Erythroblast (primary cell): Measurements from ENCODE around the gene ADA.
A peak's percentile ranks its signal among the peaks of the same experiment; 100 is the strongest.

Experiments used
- GATA1 ChIP-seq: IDR thresholded peaks from 2 replicates; pipeline ENCODE4 v1.6.1; 2011; ENCODE audit warnings: low read depth, mild to moderate bottlenecking, control low read depth, low read length, moderate library complexity
- POLR2A ChIP-seq: IDR thresholded peaks from 2 replicates; pipeline ENCODE4 v1.6.1; 2011; ENCODE audit warnings: mild to moderate bottlenecking, low read length

DNA sequence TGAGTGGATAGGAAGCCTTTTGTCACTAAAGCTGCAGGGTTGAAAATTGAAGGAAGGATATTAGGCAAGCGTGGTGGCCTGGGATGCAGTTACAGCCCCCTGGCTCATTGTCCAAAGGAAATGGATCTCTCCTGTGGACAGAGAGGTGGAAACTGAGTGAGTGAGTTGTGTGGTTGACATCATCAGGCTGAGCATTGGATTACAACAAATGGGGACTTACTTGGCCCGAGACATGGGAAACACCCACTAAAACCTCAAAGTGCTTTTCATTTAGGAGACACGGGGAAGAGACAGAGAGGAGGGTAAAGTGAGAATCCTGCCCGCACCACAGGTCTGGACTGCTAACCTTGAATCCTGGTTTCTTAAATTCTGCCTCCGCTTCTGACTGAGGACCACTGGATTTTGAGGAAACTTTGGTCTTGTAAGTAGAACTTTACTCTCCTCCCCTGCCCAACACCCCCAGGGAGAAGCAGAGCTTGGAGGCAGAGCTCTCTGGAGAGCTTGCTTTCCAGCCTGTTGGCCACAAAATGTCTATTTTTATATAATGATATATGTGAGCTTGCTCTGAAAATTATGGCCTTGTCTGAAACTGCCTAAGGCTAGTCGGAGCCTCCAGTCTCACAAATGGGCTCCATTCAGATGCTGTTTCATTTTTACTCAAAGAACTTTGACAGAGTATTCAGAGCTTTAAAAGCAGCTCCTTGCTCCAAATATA is 69.0 kb downstream of the ADA start, which contains the start of gene PKIG:
- TF ChIP-seq POLR2A (peak; percentile 67), GATA1 (no peak)
